ENCODE measurements around the gene PEPD.

DNA sequence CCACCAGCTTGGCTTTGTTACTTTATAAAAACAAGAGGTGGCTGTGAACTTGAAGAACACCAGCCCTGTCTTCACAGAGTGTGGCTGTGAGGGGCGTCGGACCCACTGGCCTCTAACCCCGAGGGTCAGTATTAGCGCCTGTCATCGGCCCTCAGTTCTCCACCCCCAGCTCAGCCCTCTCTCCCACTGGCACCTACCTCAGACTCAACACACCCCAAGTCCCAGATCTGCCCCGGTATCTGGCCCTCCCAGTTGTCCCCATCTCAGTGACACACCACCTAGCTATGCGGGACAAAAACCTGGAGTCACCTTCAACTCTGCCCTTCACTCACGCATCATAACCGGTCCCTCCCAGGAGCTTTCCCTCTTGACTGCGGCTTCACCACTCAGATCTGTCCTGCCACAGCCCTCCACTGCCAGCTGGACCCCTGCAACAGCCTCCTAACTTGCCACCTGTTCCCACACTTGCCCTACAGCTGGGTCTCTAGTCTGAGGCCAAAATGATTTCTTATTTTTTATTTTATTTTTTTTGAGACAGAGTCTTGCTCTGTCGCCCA, 45.4 kb downstream of the PEPD start:
- TF ChIP-seq, protein P1, sequence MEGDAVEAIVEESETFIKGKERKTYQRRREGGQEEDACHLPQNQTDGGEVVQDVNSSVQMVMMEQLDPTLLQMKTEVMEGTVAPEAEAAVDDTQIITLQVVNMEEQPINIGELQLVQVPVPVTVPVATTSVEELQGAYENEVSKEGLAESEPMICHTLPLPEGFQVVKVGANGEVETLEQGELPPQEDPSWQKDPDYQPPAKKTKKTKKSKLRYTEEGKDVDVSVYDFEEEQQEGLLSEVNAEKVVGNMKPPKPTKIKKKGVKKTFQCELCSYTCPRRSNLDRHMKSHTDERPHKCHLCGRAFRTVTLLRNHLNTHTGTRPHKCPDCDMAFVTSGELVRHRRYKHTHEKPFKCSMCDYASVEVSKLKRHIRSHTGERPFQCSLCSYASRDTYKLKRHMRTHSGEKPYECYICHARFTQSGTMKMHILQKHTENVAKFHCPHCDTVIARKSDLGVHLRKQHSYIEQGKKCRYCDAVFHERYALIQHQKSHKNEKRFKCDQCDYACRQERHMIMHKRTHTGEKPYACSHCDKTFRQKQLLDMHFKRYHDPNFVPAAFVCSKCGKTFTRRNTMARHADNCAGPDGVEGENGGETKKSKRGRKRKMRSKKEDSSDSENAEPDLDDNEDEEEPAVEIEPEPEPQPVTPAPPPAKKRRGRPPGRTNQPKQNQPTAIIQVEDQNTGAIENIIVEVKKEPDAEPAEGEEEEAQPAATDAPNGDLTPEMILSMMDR (IDR thresholded peaks at IDR 0.05): no peak
- TF ChIP-seq POLR2A (IDR thresholded peaks at IDR 0.05): no peak
- no peak for TF ChIP-seq POLR2AphosphoS5 (IDR thresholded peaks at IDR 0.05)
